ENCODE results near the gene UBAC2.

The UBAC2 gene

GRCh38 chr13:99272481-99272880, 71.8 kb downstream of the UBAC2 start:
- no peak for DNase-seq

GRCh38 chr13:99273128-99273527, 72.5 kb downstream of the UBAC2 start:
- DNase-seq, result no peak

GRCh38 chr13:99275093-99275469, 74.4 kb downstream of the UBAC2 start:
- DNase-seq, result no peak

- DNase-seq, result no peak
These were observed 76.1 kb downstream of the UBAC2 start for GRCh38 chr13:99276706-99277105.

- DNase-seq, result no peak
These were observed 77.0 kb downstream of the UBAC2 start for GRCh38 chr13:99277629-99278028.

GRCh38 chr13:99278200-99278599, 77.5 kb downstream of the UBAC2 start:
- DNase-seq, result no peak

GRCh38 chr13:99278843-99279242, 78.2 kb downstream of the UBAC2 start:
- DNase-seq, result no peak

GRCh38 chr13:99279637-99280036, 79.0 kb downstream of the UBAC2 start:
- no peak for DNase-seq

- no peak for DNase-seq
These were observed 79.5 kb downstream of the UBAC2 start for GRCh38 chr13:99280166-99280565.

- peak; percentile 51 to 54 for DNase-seq
These were observed 81.2 kb downstream of the UBAC2 start for GRCh38 chr13:99281811-99282263.

GRCh38 chr13:99282264-99283231, 81.9 kb downstream of the UBAC2 start:
- no peak for DNase-seq

- DNase-seq, result no peak
These were observed 85.0 kb downstream of the UBAC2 start for GRCh38 chr13:99285432-99286182.

GRCh38 chr13:99287551-99287950, 86.9 kb downstream of the UBAC2 start:
- no peak for DNase-seq

- no peak for DNase-seq
These were observed 87.4 kb downstream of the UBAC2 start for GRCh38 chr13:99288089-99288488.

- no peak for DNase-seq
These were observed 88.6 kb downstream of the UBAC2 start for GRCh38 chr13:99289271-99289670.

- DNase-seq, result peak; percentile 32 to 45
These were observed 89.2 kb downstream of the UBAC2 start for GRCh38 chr13:99289674-99290337.

- DNase-seq, result no peak
These were observed 90.2 kb downstream of the UBAC2 start for GRCh38 chr13:99290894-99291293.

- DNase-seq, result no peak
These were observed 92.5 kb downstream of the UBAC2 start for GRCh38 chr13:99293178-99293577.

- no peak for DNase-seq
These were observed 93.5 kb downstream of the UBAC2 start for GRCh38 chr13:99294198-99294597.

- no peak for DNase-seq
These were observed 94.3 kb downstream of the UBAC2 start for GRCh38 chr13:99294958-99295357.

- DNase-seq, result no peak
These were observed 95.0 kb downstream of the UBAC2 start for GRCh38 chr13:99295488-99296252.

GRCh38 chr13:99296398-99296797, 95.7 kb downstream of the UBAC2 start:
- DNase-seq, result no peak

- DNase-seq, result no peak
These were observed 96.7 kb downstream of the UBAC2 start for GRCh38 chr13:99297331-99297730.
